Liver (tissue), 3 donors: Measurements from ENCODE around the gene YPEL2.

Experiments used
- CTCF ChIP-seq: fragments of 150-350 bp; IDR thresholded peaks from 2 replicates; pipeline ENCODE4 v1.5.1; 2017; ENCODE audit warnings: improper control_type of control experiment, low read depth, low read length; ENCODE audit not compliant: missing input control
- EGR1 ChIP-seq, 2 donors: IDR thresholded peaks; 2 replicates each; pipeline ENCODE4 v1.6.1; 2016 to 2018; ENCODE audit warnings: antibody characterized with exemption in 2 of 2, low read depth in 2 of 2
- FOXA1 ChIP-seq: IDR thresholded peaks from 2 replicates; pipeline ENCODE4 v1.6.1; 2016; ENCODE audit warnings: antibody characterized with exemption
- FOXA2 ChIP-seq: IDR thresholded peaks from 2 replicates; pipeline ENCODE4 v1.6.1; 2016; ENCODE audit warnings: antibody characterized with exemption
- GABPA ChIP-seq, 2 donors: IDR thresholded peaks in 1 of 2; conservative IDR thresholded peaks in 1 of 2; 2 replicates each; pipeline ENCODE4 v1.6.1; 2016; ENCODE audit warnings: antibody characterized with exemption in 2 of 2, mild to moderate bottlenecking in 1 of 2, moderate library complexity in 1 of 2
- JUND ChIP-seq, 2 donors: IDR thresholded peaks; 2 replicates each; pipeline ENCODE4 v1.6.1; 2016; ENCODE audit warnings: antibody characterized with exemption in 2 of 2
- MAX ChIP-seq: IDR thresholded peaks from 2 replicates; pipeline ENCODE4 v1.6.1; 2016; ENCODE audit warnings: antibody characterized with exemption
- NR2F2 ChIP-seq: IDR thresholded peaks from 2 replicates; pipeline ENCODE4 v1.6.1; 2016; ENCODE audit warnings: antibody characterized with exemption
- RAD21 ChIP-seq, 2 donors: IDR thresholded peaks; 2 replicates each; pipeline ENCODE4 v1.6.1; 2016; ENCODE audit warnings: antibody characterized with exemption in 2 of 2, mild to moderate bottlenecking in 2 of 2
- REST ChIP-seq: IDR thresholded peaks from 2 replicates; pipeline ENCODE4 v1.6.1; 2016; ENCODE audit warnings: antibody characterized with exemption, mild to moderate bottlenecking
- RXRA ChIP-seq, 2 donors: IDR thresholded peaks; 2 replicates each; pipeline ENCODE4 v1.6.1; 2017 to 2018; ENCODE audit warnings: antibody characterized with exemption in 2 of 2, mild to moderate bottlenecking in 1 of 2
- SP1 ChIP-seq: IDR thresholded peaks from 2 replicates; pipeline ENCODE4 v1.6.1; 2018; ENCODE audit warnings: antibody characterized with exemption, mild to moderate bottlenecking
- TAF1 ChIP-seq: conservative IDR thresholded peaks from 2 replicates; pipeline ENCODE4 v1.6.1; 2016; ENCODE audit warnings: antibody characterized with exemption, mild to moderate bottlenecking
- ZBTB33 ChIP-seq: IDR thresholded peaks from 2 replicates; pipeline ENCODE4 v1.6.1; 2016; ENCODE audit warnings: antibody characterized with exemption
- donor health status: healthy.
- donor health status: healthy.

- TF ChIP-seq CTCF: no peak
- no peak for TF ChIP-seq JUND (IDR thresholded peaks at IDR 0.05)
- TF ChIP-seq MAX: no peak
- TF ChIP-seq TAF1: no peak
- TF ChIP-seq GABPA (IDR thresholded peaks at IDR 0.05 in 1 of 2, conservative IDR thresholded peaks at IDR 0.05 in 1 of 2): no peak
- TF ChIP-seq RAD21 (IDR thresholded peaks at IDR 0.05): no peak
- TF ChIP-seq ZBTB33: no peak
- no peak for TF ChIP-seq FOXA1
- peak; percentile 58 for TF ChIP-seq SP1
- TF ChIP-seq RXRA (IDR thresholded peaks at IDR 0.05): peak in 1 of 2 donors; percentile 48
- TF ChIP-seq EGR1 (IDR thresholded peaks at IDR 0.05; ENCODE audit: low read depth in 2 of 2): no peak
- no peak for TF ChIP-seq FOXA2
- TF ChIP-seq NR2F2: no peak
- TF ChIP-seq REST: no peak
These were observed 89.4 kb downstream of the YPEL2 start for GRCh38 chr17:59420901-59421300.
